Putamen (tissue), 1 donor: ENCODE results near the gene EPG5.
"Not testable (repeated sequence)": the region's sequence is repeated elsewhere in the genome, so short reads cannot be mapped to it uniquely, and the experiment has no call there.

ENCODE experiments used
- DNase-seq: peaks from one replicate; pipeline ENCODE4 v3.0.0-alpha.2; 2016; ENCODE audit warnings: low spot score

The EPG5 gene

DNA sequence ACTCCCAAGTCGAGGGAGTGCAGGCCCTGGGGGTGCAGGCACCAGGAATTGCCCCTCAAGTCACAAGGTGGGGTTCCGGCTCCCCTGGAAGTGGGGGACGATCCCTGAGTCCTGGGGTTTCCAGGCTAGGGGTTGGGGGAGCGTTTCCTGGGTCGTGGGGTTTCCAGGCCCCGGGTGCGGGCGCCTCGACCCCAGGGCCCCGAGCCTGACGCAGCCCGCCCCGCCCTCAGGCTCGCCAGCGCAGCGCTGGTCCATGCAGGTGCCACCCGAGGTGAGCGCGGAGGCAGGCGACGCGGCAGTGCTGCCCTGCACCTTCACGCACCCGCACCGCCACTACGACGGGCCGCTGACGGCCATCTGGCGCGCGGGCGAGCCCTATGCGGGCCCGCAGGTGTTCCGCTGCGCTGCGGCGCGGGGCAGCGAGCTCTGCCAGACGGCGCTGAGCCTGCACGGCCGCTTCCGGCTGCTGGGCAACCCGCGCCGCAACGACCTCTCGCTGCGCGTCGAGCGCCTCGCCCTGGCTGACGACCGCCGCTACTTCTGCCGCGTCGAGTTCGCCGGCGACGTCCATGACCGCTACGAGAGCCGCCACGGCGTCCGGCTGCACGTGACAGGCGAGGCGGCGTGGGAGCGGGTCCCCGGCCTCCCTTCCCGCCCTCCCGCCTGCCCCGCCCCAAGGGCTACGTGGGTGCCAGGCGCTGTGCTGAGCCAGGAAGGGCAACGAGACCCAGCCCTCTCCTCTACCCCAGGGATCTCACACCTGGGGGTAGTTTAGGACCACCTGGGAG lies 129.7 kb downstream of the EPG5 start:
- no peak for DNase-seq

DNA sequence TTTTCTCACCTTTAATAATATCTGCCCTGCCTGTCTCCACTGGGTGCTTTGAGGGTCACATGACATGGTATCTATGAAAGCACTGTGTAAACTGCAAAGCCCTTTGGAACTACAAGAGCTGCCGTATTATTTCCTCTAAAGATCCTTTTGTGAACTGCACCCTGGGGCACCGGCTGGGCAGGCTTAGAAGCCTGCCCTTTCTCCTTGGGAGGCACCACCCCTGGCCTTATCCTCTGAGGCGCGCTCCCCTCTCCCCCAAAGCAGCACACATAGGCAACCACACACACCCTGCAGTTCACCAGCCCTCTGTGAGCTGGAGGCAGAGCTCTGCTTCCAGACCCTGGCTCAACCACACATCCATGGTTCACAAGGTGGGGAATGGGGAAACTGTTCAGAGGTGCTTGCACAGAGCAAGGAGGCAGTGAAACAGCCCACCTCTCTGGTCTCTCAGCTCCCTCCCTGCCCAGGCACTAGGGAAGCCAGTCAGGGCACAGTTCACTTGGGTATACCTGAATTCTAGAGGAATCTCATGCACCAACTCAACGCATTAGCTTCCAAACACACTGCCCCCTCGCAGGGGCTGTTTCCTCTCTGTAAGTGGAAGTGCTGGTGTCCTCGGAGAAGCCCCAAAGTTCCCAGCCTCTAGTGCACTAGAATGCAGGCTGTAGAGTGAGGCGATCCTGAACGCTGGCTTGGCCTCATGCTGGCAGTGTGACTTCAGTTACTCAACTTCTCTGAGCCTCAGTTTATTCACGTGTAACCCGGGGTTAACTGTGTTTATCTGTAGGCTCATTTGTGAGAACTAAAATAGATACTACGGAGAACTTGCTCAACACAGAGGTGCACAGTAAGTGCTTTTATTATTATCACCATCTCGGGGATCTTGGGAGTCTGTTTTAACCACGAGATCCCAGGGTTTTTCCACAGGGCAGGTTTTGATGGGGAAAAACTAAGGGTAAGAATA lies 130.6 kb downstream of the EPG5 start:
- DNase-seq = no peak

DNA sequence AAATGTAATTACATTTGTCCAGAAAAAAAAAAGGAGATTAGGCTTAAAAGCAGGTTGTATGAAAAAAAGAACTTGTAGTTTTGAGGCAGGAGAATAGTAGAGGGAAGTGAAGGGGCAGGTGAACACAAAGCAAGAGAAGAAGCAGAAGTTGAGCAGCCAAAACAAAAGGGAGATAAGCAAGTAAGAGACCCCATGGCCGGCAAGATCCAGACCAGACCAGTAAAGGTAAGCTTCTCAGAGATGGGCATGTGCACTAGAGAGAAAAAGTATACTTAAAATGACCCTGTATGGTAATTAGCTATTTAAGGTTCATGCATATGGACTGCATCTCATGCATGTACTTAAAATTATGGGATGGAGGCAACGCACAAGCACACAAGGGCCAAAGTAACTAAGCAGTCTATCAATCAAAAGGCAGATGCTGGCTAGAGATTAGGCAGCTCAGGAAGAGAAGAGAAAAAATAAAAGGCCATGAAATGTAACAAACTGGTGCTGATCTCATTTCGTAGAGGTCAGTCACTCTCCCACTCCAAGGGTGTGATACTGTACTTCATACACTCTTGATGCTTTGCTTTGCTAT lies 132.0 kb downstream of the EPG5 start:
- no peak for DNase-seq

DNA sequence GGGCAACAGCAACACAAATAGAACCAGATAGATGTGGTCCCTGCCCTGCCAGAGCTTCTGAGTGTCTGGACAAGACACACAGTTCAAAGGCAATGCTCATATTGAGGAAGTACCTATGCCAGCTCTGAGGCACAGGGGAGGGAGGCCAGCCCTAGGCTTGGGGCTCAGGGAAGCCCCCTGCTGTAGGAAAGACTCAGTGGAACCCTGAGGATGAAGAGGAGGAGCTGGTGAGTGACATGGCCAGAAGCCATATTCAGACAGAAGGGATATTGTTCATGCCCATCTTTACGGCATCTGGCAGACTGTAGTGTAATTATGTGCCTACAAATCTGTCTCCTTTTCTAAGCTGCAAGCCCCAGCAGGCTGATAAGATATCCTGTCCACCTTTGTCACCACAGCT lies 132.8 kb downstream of the EPG5 start:
- DNase-seq = no peak

DNA sequence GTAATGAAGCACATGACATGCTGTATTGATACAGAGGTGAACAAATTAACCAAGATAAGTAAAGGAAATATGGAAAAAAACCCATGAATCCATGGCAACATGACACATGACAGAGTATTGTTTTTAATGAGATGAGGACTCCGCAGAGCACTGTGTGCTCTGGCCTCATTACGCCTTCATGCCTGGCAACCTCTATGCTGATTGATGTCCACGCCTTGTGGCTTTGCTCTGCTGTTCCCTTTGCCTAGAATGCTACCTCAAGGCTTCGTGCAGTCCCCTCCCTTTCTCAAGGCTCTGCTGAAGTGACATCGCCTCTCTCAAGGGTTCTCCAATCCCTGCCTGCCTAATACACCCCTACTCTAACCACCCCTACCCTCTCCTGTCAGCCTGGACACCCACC lies 133.3 kb downstream of the EPG5 start:
- DNase-seq = no peak

DNA sequence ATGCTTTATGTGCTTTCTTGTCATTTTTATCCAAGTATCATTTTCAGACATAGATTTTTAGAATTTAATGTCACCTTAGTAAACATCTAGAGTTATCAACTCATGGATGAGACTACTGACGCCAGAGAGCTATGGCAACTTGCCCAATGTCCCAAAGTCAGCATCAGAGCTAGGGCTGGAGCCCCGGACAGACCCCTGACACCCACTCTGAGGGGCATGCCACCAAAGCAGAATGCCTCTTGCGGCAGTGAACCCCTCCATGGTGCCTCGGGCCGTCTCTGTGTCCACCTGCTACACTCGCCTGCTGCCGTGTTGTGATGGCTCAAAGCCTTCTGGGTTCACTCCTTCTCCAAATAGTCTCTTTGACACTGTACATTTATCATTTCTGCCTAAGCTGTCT lies 136.2 kb downstream of the EPG5 start:
- no peak for DNase-seq

DNA sequence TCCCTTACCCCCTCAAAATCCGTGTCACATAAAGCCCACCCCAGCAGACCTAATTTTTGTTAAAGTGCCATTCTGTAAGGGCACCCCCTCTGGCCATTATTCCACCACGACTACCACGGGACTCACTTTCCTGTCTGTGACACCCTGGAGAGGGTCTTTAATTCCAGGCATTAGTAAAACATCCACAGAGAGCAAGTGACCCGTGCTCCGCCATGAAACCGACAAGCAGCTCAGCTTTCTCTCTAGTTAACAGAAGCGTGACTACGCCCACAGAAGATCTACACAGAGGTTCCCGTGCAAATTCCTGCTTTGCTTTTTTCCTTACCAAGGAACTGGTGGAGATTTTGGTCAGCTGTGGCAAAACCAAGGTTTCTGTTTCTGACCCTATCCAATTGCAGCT lies 137.3 kb downstream of the EPG5 start:
- DNase-seq = no peak

DNA sequence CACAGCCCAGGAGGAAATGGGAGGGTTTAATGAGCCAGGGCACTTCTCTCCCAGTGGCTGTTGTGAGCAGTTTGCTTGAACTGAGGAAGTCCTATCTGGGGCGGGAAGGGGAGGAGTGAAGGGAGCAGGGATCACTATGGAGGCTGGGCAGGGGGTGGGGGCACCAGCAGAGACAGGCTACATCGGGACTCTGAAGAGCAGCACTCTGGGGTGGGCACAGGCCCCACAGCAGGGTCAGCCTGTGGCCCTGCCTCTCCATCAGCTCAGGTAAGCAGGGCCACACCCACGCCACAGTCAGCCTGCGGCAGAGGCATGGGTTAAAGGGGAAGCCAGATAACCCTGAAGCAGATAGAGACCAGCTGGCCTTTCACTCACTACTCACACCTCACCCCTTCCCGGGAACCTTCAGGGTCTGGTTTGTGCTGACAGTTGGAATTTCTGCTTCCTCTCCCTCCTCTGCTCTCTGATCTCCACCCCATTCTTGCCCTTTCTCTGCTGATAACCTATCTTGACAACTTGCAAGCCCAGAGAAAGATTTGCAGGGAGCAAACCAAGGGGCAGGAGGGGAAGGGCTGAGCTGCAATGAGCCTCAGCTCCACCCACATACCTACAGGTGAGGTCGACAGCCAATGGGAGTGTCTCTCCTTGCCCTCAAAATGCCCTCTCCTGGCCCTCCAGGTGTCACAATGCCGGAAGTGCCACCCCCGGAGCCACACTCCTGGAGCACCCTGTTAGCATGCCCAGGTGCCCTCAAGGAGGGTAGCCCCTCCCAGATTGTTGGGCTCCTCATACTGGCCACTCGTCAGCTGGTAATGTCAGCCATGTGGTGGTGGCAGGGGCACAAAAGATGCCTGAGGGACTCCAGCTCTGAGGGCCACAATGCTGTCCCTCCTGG lies 138.0 kb downstream of the EPG5 start:
- DNase-seq = no peak

DNA sequence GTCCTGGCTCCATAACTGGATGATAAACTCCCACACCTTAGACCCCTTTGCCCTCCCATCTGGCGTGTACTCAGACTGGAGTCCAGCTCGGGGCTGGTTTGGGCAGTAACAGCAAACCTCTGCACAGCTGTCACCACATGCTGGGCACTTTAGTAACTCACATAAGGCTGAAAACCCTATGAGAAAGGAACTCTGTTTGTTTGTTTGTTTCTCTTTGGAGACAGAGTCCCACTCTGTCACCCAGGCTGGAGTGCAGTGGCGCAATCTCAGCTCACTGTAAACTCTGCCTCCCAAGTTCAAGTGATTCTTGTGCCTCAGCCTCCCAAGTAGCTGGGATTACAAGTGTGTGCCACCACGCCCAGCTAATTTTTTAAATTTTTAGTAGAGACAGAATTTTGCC lies 140.4 kb downstream of the EPG5 start:
- not testable (repeated sequence) for DNase-seq

DNA sequence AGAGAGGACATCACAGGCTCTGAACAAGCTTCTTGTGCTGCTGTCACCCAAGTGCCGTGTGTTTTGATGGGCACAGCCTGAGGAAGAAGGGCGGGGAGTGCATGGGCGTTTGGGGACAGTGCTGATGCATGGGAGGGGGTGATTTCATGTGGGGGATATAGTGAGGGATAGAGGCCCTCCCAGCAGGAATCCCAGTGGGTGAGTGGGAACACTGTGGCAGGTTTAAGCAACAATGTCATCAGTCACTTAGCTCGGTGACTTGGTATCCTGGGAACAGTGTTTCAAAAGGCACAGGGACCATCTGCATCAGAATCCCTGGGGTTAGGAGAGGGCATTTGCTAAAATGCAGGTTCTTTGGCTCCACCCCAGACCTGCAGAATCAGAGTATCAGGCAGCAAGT lies 141.0 kb downstream of the EPG5 start:
- no peak for DNase-seq

DNA sequence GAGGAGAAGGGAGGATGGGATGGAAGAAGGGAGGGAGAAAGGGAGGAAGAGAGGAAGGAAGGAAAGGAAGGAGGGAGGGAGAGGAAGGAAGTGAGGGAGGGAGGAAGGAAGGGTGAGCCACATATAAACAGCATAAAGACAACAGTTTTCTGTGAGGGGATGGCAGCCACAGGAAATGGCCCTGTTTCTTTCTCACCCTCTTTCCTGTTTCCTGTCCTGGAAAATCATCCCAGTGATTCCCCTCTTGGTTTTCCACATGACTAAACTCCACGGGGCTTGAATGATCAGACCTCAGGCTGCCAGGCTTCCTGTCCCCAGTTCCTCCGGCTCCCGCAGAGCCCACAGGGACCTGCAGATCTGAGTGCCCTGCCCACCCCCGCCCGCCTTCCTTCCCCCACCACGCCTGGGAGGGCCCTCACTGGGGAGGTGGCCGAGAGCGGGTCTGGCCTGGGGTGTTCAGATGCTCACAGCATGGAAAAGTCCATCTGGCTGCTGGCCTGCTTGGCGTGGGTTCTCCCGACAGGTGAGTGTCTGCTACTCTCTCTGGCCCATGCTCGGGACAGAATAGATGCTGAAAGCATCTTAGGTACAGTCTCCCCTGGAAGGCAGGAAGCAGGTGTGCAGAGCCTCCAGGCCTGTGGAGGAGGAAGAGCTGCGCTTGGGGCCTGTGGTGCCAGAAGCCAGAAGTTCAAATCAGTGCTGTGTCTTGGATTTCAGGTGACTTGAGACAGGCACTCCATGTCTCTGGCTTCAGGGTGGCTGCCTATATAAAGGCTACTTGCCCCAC lies 141.7 kb downstream of the EPG5 start, which contains the start of gene SIGLEC15:
Gene SIGLEC15, plus strand, starts transcription at position 418 of the 787 bp plus-strand sequence. Its CDS starts 54 bp downstream, at position 472.
- DNase-seq = no peak

DNA sequence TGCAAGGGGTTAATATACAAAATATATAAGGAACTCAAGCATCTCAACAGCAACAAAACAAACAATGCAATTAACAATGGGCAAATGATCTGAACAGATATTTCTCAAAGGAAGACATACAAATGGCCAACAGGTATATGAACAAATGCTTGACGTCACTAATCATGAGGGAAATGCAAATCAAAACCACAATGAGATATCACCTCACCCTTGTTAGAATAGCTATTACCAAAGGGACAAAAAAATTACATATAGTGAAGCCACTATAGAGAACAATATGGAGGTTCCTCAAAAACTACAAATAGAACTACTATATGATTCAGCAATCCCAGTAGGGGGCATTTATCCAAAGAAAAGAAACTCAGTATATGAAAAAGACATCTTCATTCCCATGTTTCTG lies 145.4 kb downstream of the EPG5 start:
- no peak for DNase-seq

DNA sequence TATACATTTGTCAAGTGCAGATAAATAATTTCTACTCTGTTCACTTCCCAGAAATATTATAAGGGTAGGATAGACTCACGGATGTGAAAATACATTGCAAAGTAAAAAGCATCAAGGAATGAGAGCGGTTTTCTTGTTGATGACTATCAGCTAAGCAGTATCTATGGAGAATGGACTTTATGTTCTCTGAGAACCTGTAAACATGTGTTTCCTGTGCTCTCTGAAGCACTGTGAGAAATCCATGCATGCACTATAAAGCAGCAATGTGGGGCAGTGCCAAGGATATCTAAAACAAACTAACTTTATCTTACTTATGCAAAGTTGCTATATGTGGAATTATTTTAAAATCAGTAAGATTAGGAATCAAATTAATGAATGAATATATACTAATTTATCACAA lies 146.1 kb downstream of the EPG5 start:
- no peak for DNase-seq

DNA sequence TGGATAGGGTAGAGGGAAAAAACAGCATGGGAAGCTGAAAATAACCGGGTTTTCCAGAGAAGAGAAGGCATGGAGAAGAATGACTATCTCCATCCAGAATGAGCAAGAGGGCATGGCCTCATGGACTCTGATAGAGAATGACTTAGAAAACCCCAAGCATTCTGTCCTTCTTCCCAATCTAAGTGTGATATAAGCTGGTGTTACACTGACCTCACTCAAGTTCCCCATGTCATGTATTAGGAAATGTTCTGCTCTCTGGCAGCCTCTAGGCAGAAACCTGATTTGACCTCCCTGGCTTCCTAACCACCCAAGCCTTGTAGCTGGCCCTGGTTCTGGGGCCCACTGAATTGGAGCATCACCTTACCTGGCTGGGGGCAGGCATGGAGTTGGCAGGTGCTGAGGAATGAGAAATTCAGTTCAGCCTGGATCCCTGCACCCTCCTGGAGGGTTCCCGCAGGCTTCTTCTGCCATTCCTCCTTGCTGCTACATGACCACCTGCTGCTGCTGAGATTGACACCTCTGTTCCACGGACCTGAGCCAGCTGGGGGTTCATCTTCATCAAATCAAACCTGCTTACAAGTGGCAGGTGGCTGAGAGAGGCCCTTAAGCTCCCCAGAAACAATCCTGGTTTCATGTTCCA lies 146.9 kb downstream of the EPG5 start:
- DNase-seq = no peak

DNA sequence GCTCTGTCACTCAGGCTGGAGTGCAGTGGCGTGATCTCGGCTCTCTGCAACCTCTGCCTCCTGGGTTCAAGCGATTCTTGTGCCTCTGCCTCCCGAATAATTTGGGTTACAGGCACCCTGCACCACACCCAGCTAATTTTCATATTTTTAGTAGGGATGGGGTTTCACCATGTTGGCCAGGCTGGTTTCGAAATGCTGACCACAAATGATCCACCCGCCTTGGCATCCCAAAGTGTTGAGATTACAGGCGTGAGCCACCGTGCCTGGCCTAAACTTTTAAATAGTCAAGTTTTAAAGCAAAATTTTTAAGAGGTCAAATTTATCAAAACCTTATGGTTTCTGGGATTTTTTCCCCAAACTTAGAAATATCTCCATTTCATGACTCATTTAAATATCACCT lies 148.4 kb downstream of the EPG5 start:
- DNase-seq = not testable (repeated sequence)

DNA sequence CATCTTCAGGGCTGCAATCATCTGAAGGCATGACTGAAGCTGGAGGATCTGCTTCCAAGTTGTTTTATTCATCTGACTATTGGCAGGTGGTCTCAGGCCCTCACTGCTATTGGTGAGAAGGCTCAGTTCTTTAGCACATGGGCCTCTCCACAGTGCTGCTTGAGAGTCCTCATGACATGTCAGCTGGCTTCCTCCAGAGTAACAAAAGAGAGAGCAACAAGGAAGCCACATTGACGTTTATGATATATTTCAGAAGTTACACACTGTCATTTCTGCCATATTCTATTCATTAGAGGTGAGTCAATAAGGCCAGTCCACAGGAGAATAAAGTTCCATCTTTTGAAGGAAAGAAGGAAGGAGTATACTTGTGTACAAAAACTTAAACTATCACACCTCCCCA lies 149.6 kb downstream of the EPG5 start:
- no peak for DNase-seq

DNA sequence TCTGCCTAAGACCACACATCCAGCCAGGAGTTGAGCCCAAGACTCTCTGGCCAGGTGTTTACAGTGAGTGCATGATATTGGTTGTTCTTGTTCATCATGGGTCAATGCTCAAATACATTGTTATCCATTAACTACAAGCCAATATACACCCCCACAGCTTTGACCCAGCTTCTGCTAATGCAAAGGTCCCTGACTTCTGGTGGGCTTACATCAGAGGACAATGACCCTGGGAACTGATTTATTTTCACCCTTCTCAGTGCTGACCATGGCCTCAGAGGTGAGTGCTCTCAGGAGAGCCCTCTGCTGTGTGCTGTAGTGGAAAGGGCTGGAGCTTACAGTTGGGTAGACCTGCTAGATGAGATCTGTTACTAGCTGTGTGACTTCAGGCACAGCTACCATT lies 152.4 kb downstream of the EPG5 start:
- not testable (repeated sequence) for DNase-seq

DNA sequence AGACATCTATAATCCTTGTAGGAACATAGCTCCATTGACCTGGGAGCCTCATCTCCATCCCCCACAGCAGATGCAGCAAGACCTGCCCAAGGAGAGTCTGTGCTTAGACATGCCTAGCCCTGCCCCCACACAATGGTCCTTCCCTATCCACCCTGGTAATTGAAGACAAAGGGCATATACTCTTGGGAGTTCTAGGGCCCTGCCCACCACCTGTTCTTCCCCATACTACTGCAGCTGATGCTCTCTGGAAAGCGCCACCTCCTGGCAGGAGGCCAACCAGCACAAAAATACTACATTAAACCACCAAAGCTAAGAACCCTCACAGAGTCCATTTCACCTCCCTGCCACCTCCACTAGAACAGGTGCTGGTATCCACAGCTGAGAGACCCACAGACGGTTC lies 160.0 kb downstream of the EPG5 start:
- not testable (repeated sequence) for DNase-seq

DNA sequence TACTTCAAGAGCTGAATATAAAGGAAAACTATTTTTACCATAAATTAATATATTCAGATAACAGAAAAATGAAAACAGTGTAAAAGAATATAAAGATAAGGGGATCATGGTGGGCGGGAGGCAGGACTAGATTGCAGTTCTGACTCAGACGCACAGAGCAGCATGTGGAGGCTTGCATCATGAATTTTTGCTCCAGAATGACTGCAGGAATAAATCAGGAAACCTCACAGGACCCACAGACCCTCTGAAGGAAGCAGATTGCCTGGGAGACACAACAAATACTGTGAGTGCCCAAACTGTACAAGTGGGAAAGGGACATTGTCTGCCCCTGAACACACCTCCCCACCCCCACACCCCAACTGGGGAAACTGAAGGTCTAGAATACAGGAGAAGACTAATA lies 160.9 kb downstream of the EPG5 start:
- no peak for DNase-seq

DNA sequence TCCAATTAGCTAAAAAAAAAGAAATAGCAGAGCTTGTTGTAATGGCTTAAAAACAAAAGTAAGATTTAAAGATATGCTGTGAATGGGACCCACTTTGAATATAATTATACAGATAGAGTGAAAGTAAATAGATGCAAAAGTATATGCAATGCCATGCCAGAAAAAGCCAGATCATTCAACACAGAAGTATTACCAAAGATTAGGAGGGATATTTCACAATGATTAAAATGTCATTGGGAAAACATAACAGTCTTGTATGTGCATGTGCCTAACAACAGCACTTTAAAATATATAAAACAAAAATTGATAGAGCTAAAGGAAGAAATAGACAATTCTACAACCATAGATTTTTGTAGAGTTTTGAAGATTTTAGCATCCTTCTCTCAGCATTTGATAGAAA lies 161.6 kb downstream of the EPG5 start:
- no peak for DNase-seq
